K562 (cell line): Measurements from ENCODE around the gene CERS6. TPM values are rescaled to one million over a fixed set of nuclear protein-coding genes. Genes with fewer than 3 reads are reported as not detected.

Experiments
- ATAC-seq: fragments of 200-7000 bp; cut with Tn5 transposase; 3 replicates; pipeline ENCODE4 v1.9.1; 2020; ENCODE audit warnings: moderate library complexity
- BruUV-seq: library from RNA; stranded (reverse); fragments of 400-500 nt; replicated peaks from 2 replicates; lab custom pipeline; 2021; lab: Mats Ljungman, UMichigan
- CTCF ChIA-PET: fragments of 300-600 bp; formaldehyde crosslinking; extraction: SDS; loops from one replicate; lab custom pipeline; 2021; ENCODE audit warnings: low intra/inter-chr PET ratio; lab: Yijun Ruan, JAX
- POLR2A ChIA-PET: fragments of 300-600, 350-650 bp; sonication (Branson Sonifier 250); formaldehyde crosslinking; extraction: SDS; loops from one replicate; lab custom pipeline; 2021; ENCODE audit warnings: antibody characterized with exemption, inconsistent platforms; lab: Yijun Ruan, JAX
- DNase-seq, 4 experiments: peaks; one replicate each; pipeline versions ENCODE4 v3.0.0 to v3.0.0-alpha.2; 2011 to 2018; ENCODE audit warnings: low spot score in 3 of 4, mixed read lengths in 3 of 4; ENCODE audit errors: extremely low read depth in 1 of 4
- FAIRE-seq: peaks from 2 replicates; lab custom pipeline; 2011; peaks lifted over from hg19 to GRCh38; lab: Jason Lieb, UNC
- H2AFZ ChIP-seq: 2 replicates; pipeline ENCODE4 v1.6.0; 2011; ENCODE audit warnings: low read depth, low read length, control low read depth, inconsistent platforms
- H3K27ac ChIP-seq: fragments of 200-600 bp; 3 replicates; pipeline ENCODE4 v1.8.0; 2011; ENCODE audit warnings: low read depth, mild to moderate bottlenecking, control low read depth, inconsistent platforms, low read length, moderate library complexity, mixed read lengths; ENCODE audit errors: extremely low read depth
- H3K27me3 ChIP-seq, 2 experiments: fragments of 300-600 bp in 1 of 2; 2 replicates in 1 of 2; 3 replicates in 1 of 2; pipeline versions ENCODE4 v1.6.0 to v1.8.0; 2011; ENCODE audit warnings: inconsistent platforms in 2 of 2, low read length in 2 of 2, mild to moderate bottlenecking in 1 of 2, mixed read lengths in 1 of 2, moderate library complexity in 1 of 2; ENCODE audit not compliant: control insufficient read depth in 2 of 2, insufficient read depth in 2 of 2
- H3K36me3 ChIP-seq: fragments of 300-600 bp; 3 replicates; pipeline ENCODE4 v1.8.0; 2011; ENCODE audit warnings: mild to moderate bottlenecking, low read length, inconsistent platforms; ENCODE audit not compliant: control insufficient read depth, insufficient read depth
- H3K4me1 ChIP-seq, 2 experiments: fragments of 200-600 bp in 1 of 2; replicated peaks in 1 of 2; 2 replicates in 1 of 2; 3 replicates in 1 of 2; pipeline versions ENCODE4 v1.5.1 to v1.8.0; 2011; ENCODE audit warnings: inconsistent platforms in 2 of 2, low read length in 2 of 2, mild to moderate bottlenecking in 1 of 2, mixed read lengths in 1 of 2, moderate library complexity in 1 of 2; ENCODE audit not compliant: control insufficient read depth in 2 of 2, insufficient read depth in 2 of 2
- H3K4me2 ChIP-seq: 2 replicates; pipeline ENCODE4 v1.6.1; 2011; ENCODE audit warnings: low read length, control low read depth, inconsistent platforms, mixed read lengths; ENCODE audit not compliant: insufficient read depth
- H3K4me3 ChIP-seq: fragments of 200-600 bp; sonication (generic), shearing (Covaris generic); 2 replicates; pipeline ENCODE4 v1.5.1; 2016; ENCODE audit warnings: control low read depth, inconsistent platforms
- H3K79me2 ChIP-seq: fragments of 200-600 bp; 3 replicates; pipeline ENCODE4 v1.8.0; 2011; ENCODE audit warnings: low read length, inconsistent platforms; ENCODE audit not compliant: control insufficient read depth, insufficient read depth
- H3K9ac ChIP-seq, 2 experiments: 2 replicates each; pipeline versions ENCODE4 v1.6.0 to v1.6.1; 2011; ENCODE audit warnings: low read depth in 2 of 2, low read length in 2 of 2, control low read depth in 1 of 2, inconsistent platforms in 1 of 2, mild to moderate bottlenecking in 1 of 2, mixed read lengths in 1 of 2; ENCODE audit not compliant: insufficient read depth in 1 of 2
- H3K9me1 ChIP-seq: one replicate; pipeline ENCODE4 v1.6.0; 2011; ENCODE audit warnings: inconsistent platforms, mild to moderate bottlenecking, low read length, moderate library complexity; ENCODE audit not compliant: control insufficient read depth, insufficient read depth
- H3K9me3 ChIP-seq: replicated peaks from 2 replicates; pipeline ENCODE4 v1.5.1; 2011; ENCODE audit warnings: low read depth, low read length, inconsistent platforms; ENCODE audit not compliant: control insufficient read depth, insufficient read depth
- H4K20me1 ChIP-seq: replicated peaks from 2 replicates; pipeline ENCODE4 v1.6.1; 2011; ENCODE audit warnings: low read length, inconsistent platforms, mixed read lengths; ENCODE audit not compliant: control insufficient read depth, insufficient read depth
- CBX5 ChIP-seq: IDR thresholded peaks from 2 replicates; pipeline ENCODE4 v1.6.1; 2014; ENCODE audit warnings: low read depth, borderline replicate concordance
- CTCF ChIP-seq, 3 experiments: IDR thresholded peaks in 2 of 3; conservative IDR thresholded peaks in 1 of 3; 2 replicates each; pipeline ENCODE4 v1.5.1; 2011 to 2012; ENCODE audit warnings: low read length in 3 of 3, mild to moderate bottlenecking in 3 of 3, control low read depth in 2 of 3, improper control_type of control experiment in 1 of 3, inconsistent platforms in 1 of 3, low read depth in 1 of 3, mixed read lengths in 1 of 3, moderate library complexity in 1 of 3; ENCODE audit not compliant: insufficient read depth in 2 of 3
- RAD21 ChIP-seq, 2 experiments: fragments of 250-450 bp in 1 of 2; fragments of 450-650 bp in 1 of 2; sonication (Bioruptor Pico) in 1 of 2; formaldehyde crosslinking in 1 of 2; IDR thresholded peaks in 1 of 2; conservative IDR thresholded peaks in 1 of 2; 2 replicates each; pipeline versions ENCODE4 v1.4.0 to v1.8.0; 2020 to 2022; ENCODE audit warnings: mild to moderate bottlenecking in 2 of 2, moderate library complexity in 1 of 2
- TAF7 ChIP-seq: fragments of 450-650 bp; IDR thresholded peaks from 2 replicates; pipeline ENCODE4 v1.6.1; 2016; ENCODE audit warnings: missing genetic modification characterization, missing compliant biosample characterization
- ZBTB9 ChIP-seq: fragments of 450-650 bp; formaldehyde crosslinking; IDR thresholded peaks from 2 replicates; pipeline ENCODE4 v1.4.0; 2020; ENCODE audit warnings: mild to moderate bottlenecking, moderate library complexity
- ZFP36 ChIP-seq: fragments of 150-350 bp; IDR thresholded peaks from 2 replicates; pipeline ENCODE4 v1.6.1; 2018; ENCODE audit warnings: low read length, low read depth; ENCODE audit not compliant: partially characterized antibody
- WGBS: fragments of 100-300 bp; shearing (Covaris generic); methylation state at CpG from one replicate; pipeline ENCODE4 v1.1.6; 2016; ENCODE audit warnings: low coverage, mixed read lengths; ENCODE audit not compliant: insufficient coverage; ENCODE audit errors: missing lambda C conversion rate; 5-methylcytosine and 5-hydroxymethylcytosine counted together
- in situ Hi-C: fragments of 300-500 bp; cut with MboI; formaldehyde crosslinking; loops from 4 replicates; pipeline ENCODE4 v1.15.0; 2018; ENCODE audit warnings: inconsistent platforms, mixed read lengths
- intact Hi-C: fragments of 100-400 bp; cut with micrococcal nuclease; formaldehyde crosslinking; loops from 2 replicates; pipeline ENCODE4 v1.14.2; 2022
- polyA plus RNA-seq, 8 experiments: library from polyadenylated mRNA; depleted of rRNA in 4 of 8; stranded (reverse) in 5 of 8; unstranded in 3 of 8; fragments of >200 nt; fragmentation: Nextera tagmentation in 2 of 8; fragmentation: Illumina TruSeq in 1 of 8; extraction: Ambion mirVana in 2 of 8; extraction: Trizol in 1 of 8; gene quantifications; 2 replicates each; pipeline versions ENCODE4 v1.2.1 to v1.2.3, GENCODE V29; 2011 to 2014; ENCODE audit warnings: inconsistent platforms in 1 of 8, missing spikeins in 1 of 8
- total RNA-seq, 7 experiments: library from RNA; depleted of rRNA in 6 of 7; stranded (reverse); fragments of >200 nt in 6 of 7; fragmentation: Illumina TruSeq in 2 of 7; extraction: Trizol in 2 of 7; gene quantifications; 2 replicates each; pipeline versions ENCODE4 v1.2.1 to v1.2.3, GENCODE V29; 2011 to 2021; ENCODE audit warnings: low replicate concordance in 1 of 7

CERS6 gene
- total and polyA plus RNA-seq, 9 of the 15 experiments (the other 6 are each of a cell fraction or from before 2014, with no cell fraction given) = 1.6 to 13.6 (median 11.4) TPM

DNA sequence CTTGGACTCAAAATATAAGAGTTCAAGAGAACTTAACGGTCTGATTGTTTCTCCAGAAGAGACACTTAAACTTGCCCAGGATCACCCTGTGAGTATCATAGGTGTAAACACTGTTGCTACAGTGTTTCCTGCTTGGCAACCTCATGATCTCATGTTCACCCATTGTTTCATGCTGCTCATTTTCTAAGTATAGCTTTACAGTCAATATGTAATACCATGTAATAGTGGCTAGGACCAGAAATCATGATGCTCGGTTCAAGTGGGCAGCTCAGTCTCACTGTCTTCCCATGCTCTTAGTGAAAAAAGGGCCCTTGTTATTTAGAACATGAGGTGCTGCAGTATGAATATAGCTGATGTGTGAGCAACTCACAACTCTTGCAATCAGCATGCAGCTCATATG is 157.5 kb downstream of the CERS6 start (continued):
- no peak for TF ChIP-seq ZBTB9

DNA sequence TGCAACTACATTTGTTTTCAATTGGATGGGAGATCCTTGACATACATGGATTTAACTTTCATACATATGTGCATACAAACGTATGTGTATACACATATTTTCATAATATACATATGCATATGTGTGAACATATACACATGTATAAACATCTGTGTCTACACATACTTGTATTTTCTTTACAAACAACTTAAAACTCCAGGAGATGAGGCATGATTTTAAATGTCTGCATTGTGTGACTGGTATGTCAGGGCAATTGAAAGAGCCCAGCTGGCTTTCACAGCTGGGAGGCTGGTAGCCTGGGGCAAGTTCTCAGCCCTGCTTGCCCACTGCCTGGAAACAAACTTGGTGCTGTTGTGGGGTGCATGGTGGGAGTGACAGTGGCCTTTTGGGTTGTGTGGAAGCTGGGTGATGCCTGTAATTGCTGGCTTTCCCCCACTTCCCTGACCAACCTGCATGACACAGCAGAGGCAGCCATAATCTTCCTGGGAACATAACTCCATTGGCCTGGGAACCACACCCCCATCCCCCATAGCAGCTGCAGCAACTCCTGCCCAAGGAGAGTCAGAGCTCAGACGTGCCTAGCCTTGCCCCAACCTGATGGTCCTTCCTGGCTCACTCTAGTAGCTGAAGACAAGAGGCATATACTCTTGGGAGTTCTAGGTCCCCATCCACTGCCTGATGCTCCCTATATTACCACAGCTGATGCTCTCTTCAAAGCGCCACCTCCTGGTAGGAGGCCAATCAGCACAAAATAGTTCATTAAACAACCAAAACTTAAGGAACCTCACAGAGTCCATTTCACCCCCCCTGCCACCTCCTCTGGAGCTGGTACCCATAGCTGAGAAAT is 158.3 kb downstream of the CERS6 start:
- no peak for ATAC-seq
- Histone ChIP-seq H3K27ac (no peak overlapping the region), H3K9me1 (no peaks in the 10 kb centered on the region), H3K4me3 (no peak overlapping the region), H3K9me3 (no peaks in the 10 kb centered on the region), H3K79me2 (no peaks in the 10 kb centered on the region), H3K36me3 (no peaks in the 10 kb centered on the region), H3K9ac (no peak overlapping the region), H4K20me1 (no peaks in the 10 kb centered on the region), H3K27me3 (no peaks in the 10 kb centered on the region), H2AFZ (no peak overlapping the region), H3K4me2 (no peak overlapping the region)
- CTCF ChIA-PET = no interaction called here
- FAIRE-seq = no peak
- BruUV-seq = no TSS peak
- in situ Hi-C loops (no loop called here), intact Hi-C loops (no loop called here)
- TF ChIP-seq RAD21 (CRISPR knock-in tag; conservative IDR thresholded peaks at IDR 0.05 in 1 of 2, IDR thresholded peaks at IDR 0.05 in 1 of 2) (peak in 1 of 2 experiments; percentile 22; a peak in 1 of 4 replicates), CTCF (IDR thresholded peaks at IDR 0.05 in 2 of 3, conservative IDR thresholded peaks at IDR 0.05 in 1 of 3; ENCODE audit: insufficient read depth in 2 of 3, low read depth in 1 of 3, low read length in 3 of 3) (peak; percentile 15 to 36 (median 22); a peak in 2 of 6 replicates), TAF7 (tag) (no peak), ZFP36 (peak; percentile 78), CBX5 (no peak)
- TF ChIP-seq, all 486 proteins: peak for 3
- 44% methylated on average over 3 of the region's 3 CpGs for WGBS
- POLR2A ChIA-PET = interaction anchor here (1.2 kb wide), 1 partner anchor 16 kb away, joined by 3 read pairs; no protein-coding TSS in a partner anchor
- H3K4me1 ChIP-seq = no peaks in the 10 kb centered on the region
- no peak for DNase-seq
